KMS-11 (cell line): ENCODE data around the gene SUGCT.
A peak's percentile ranks its signal among the peaks of the same experiment; 100 is the strongest.

ENCODE experiments used
- H2AFZ ChIP-seq: fragments of 200-600 bp; sonication (generic); 2 replicates; pipeline ENCODE4 v1.6.1; 2016; ENCODE audit warnings: antibody characterized with exemption, mixed run types, low read depth
- H3K27ac ChIP-seq: fragments of 200-600 bp; sonication (generic); 2 replicates; pipeline ENCODE4 v1.6.1; 2016; ENCODE audit warnings: mild to moderate bottlenecking, mixed run types
- H3K27me3 ChIP-seq: fragments of 200-600 bp; sonication (generic); 2 replicates; pipeline ENCODE4 v1.6.1; 2017; ENCODE audit warnings: mild to moderate bottlenecking, low read depth, mixed run types, moderate library complexity; ENCODE audit not compliant: insufficient read depth
- H3K36me3 ChIP-seq: fragments of 200-600 bp; sonication (generic); 2 replicates; pipeline ENCODE4 v1.6.1; 2017; ENCODE audit warnings: mild to moderate bottlenecking, mixed run types; ENCODE audit not compliant: insufficient read depth
- H3K4me1 ChIP-seq: fragments of 200-600 bp; sonication (generic); 2 replicates; pipeline ENCODE4 v1.6.1; 2016; ENCODE audit warnings: mild to moderate bottlenecking, low read depth, mixed run types; ENCODE audit not compliant: poor library complexity, severe bottlenecking
- H3K4me2 ChIP-seq: fragments of 200-600 bp; sonication (generic); 2 replicates; pipeline ENCODE4 v1.7.0; 2016; ENCODE audit warnings: mild to moderate bottlenecking, mixed run types
- H3K4me3 ChIP-seq: fragments of 200-600 bp; sonication (generic); IDR thresholded peaks from 2 replicates; pipeline ENCODE4 v1.6.1; 2017; ENCODE audit warnings: low read depth, low read length, mixed read lengths; ENCODE audit not compliant: insufficient read depth
- H3K79me2 ChIP-seq: fragments of 200-600 bp; sonication (generic); 2 replicates; pipeline ENCODE4 v1.6.1; 2016; ENCODE audit warnings: low read depth, mixed run types; ENCODE audit not compliant: insufficient read depth
- H3K9ac ChIP-seq: fragments of 200-600 bp; sonication (generic); 2 replicates; pipeline ENCODE4 v1.6.1; 2016; ENCODE audit warnings: mild to moderate bottlenecking, mixed run types
- H4K20me1 ChIP-seq: fragments of 200-600 bp; sonication (generic); 2 replicates; pipeline ENCODE4 v1.6.1; 2016; ENCODE audit warnings: mild to moderate bottlenecking, mixed run types; ENCODE audit not compliant: insufficient read depth
- TF ChIP-seq, protein P1 (sequence below): fragments of 200-600 bp; sonication (generic); conservative IDR thresholded peaks from 2 replicates; pipeline ENCODE4 v1.6.1; 2017; ENCODE audit warnings: low read depth, mild to moderate bottlenecking, antibody characterized with exemption, low read length, moderate library complexity, mixed read lengths

Gene SUGCT

GRCh38 chr7:40306596-40306995 is 171.8 kb downstream of the SUGCT start:
- Histone ChIP-seq H3K4me1 (peaks cover 20% of the 10 kb centered on the region), H3K79me2 (no peaks in the 10 kb centered on the region), H3K9ac (no peak overlapping the region), H3K36me3 (no peaks in the 10 kb centered on the region), H3K4me2 (no peak overlapping the region), H3K27me3 (no peaks in the 10 kb centered on the region), H2AFZ (no peak overlapping the region), H3K27ac (no peak overlapping the region), H3K4me3 (no peak overlapping the region), H4K20me1 (no peaks in the 10 kb centered on the region)
- TF ChIP-seq, protein P1, sequence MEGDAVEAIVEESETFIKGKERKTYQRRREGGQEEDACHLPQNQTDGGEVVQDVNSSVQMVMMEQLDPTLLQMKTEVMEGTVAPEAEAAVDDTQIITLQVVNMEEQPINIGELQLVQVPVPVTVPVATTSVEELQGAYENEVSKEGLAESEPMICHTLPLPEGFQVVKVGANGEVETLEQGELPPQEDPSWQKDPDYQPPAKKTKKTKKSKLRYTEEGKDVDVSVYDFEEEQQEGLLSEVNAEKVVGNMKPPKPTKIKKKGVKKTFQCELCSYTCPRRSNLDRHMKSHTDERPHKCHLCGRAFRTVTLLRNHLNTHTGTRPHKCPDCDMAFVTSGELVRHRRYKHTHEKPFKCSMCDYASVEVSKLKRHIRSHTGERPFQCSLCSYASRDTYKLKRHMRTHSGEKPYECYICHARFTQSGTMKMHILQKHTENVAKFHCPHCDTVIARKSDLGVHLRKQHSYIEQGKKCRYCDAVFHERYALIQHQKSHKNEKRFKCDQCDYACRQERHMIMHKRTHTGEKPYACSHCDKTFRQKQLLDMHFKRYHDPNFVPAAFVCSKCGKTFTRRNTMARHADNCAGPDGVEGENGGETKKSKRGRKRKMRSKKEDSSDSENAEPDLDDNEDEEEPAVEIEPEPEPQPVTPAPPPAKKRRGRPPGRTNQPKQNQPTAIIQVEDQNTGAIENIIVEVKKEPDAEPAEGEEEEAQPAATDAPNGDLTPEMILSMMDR: no peak

DNA sequence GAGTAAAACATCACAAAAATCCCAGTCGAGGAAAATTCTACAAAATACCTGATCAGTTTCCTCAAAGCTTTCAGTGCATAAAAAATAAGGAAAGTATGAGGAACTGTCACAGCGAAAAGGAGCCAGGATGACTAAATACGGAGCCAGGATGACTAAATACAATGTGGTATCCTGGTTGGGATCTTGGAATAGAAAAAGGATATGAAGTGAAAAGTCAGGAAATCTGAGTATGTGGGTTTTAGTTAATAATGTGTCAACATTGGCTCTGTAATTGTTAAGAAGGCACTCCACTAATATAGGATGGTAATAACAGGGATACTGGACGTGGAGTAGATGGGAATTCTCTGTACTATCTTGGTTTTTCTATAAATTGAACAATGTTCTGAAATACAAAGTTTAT is 175.5 kb downstream of the SUGCT start:
- H3K4me3 ChIP-seq: no peak overlapping the region
- no peaks in the 10 kb centered on the region for H3K27me3 ChIP-seq
- H3K9ac ChIP-seq: no peak overlapping the region
- H3K36me3 ChIP-seq: no peaks in the 10 kb centered on the region
- H3K4me2 ChIP-seq: no peak overlapping the region
- TF ChIP-seq, protein P1: no peak
- H2AFZ ChIP-seq: no peak overlapping the region
- no peak overlapping the region for H3K27ac ChIP-seq
- peaks cover 23% of the 10 kb centered on the region for H3K4me1 ChIP-seq
- H3K79me2 ChIP-seq: no peaks in the 10 kb centered on the region
- no peaks in the 10 kb centered on the region for H4K20me1 ChIP-seq

DNA sequence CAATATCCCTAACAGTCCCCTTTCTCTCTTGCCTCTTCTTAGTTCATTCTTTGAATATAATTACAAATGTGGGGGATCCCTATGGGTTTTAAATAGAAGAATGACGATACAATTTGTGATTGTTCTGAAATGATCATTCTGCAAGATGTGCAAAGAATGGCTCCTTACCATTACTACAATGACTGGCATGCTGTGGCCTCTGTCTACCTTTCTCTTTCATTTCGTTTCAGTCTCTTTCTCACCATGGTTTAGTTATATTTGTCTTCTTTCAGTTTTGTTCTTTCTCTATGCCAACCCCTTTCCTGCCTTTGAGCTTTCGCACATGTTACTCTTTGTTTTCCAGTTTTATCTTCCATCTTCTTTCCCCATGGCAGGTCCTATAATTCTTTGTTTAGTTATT is 176.5 kb downstream of the SUGCT start:
- Histone ChIP-seq H4K20me1 (no peaks in the 10 kb centered on the region), H3K4me1 (peaks cover 20% of the 10 kb centered on the region), H3K9ac (no peak overlapping the region), H3K36me3 (no peaks in the 10 kb centered on the region), H3K27ac (no peak overlapping the region), H3K4me3 (no peak overlapping the region), H2AFZ (peak overlapping the region; percentile 35), H3K27me3 (no peaks in the 10 kb centered on the region), H3K79me2 (no peaks in the 10 kb centered on the region), H3K4me2 (peak overlapping the region; percentile 14)
- TF ChIP-seq, protein P1: no peak

GRCh38 chr7:40315277-40315676 is 180.5 kb downstream of the SUGCT start:
- Histone ChIP-seq H4K20me1 (no peaks in the 10 kb centered on the region), H3K79me2 (no peaks in the 10 kb centered on the region), H3K4me3 (no peak overlapping the region), H2AFZ (no peak overlapping the region), H3K27ac (no peak overlapping the region), H3K4me2 (no peak overlapping the region), H3K27me3 (no peaks in the 10 kb centered on the region), H3K9ac (no peak overlapping the region), H3K36me3 (no peaks in the 10 kb centered on the region), H3K4me1 (peaks cover 12% of the 10 kb centered on the region)
- TF ChIP-seq, protein P1: no peak
